Peyer's patch (tissue), 4 donors: Measurements from ENCODE around the gene SEC14L3.

ENCODE experiments used
- POLR2A ChIP-seq, 2 donors: fragments of 450-650 bp; IDR thresholded peaks; one replicate each; pipeline ENCODE4 v1.5.1; 2017; ENCODE audit warnings: antibody characterized with exemption in 2 of 2, mild to moderate bottlenecking in 2 of 2, moderate library complexity in 2 of 2
- TF ChIP-seq, protein P1 (sequence below), 6 experiments: fragments of 450-650 bp in 4 of 6; fragments of 200-600 bp in 2 of 6; sonication (generic) in 1 of 6; IDR thresholded peaks; one replicate each; pipeline ENCODE4 v1.5.1; 2017 to 2019; ENCODE audit warnings: antibody characterized with exemption in 6 of 6, mild to moderate bottlenecking in 3 of 6, moderate library complexity in 1 of 6

DNA sequence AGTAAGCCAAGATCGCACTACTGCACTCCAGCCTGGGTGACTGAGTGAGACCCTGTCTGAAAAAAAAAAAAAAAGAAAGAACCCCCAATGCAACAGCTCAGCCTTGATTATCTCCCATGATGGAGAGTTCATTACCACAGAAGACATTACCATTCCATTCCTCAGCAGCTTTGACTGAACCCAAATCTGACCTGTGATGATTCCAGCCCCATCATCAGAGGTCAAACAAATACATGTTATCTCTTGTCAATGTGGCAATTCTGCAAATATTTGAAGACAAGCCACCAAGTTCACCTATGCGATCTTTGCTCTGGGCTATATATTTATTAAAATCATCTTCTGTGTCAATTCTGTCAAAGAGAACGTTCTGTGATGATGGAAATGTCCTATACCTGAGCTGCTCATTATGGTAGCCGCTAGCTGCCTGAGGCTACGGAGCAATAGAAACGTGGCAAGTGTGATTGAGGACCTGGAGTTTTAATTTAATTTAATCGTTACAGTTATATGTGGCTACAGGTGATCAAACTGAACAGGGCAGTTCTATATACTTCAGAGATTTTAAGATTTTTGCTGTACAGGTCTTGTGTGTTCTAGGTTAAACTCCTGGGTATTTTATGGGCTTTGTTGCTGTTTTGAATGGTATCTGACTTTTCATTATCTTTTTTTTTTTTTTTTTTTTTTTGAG lies 25.8 kb upstream of the SEC14L3 start:
- TF ChIP-seq, protein P1, sequence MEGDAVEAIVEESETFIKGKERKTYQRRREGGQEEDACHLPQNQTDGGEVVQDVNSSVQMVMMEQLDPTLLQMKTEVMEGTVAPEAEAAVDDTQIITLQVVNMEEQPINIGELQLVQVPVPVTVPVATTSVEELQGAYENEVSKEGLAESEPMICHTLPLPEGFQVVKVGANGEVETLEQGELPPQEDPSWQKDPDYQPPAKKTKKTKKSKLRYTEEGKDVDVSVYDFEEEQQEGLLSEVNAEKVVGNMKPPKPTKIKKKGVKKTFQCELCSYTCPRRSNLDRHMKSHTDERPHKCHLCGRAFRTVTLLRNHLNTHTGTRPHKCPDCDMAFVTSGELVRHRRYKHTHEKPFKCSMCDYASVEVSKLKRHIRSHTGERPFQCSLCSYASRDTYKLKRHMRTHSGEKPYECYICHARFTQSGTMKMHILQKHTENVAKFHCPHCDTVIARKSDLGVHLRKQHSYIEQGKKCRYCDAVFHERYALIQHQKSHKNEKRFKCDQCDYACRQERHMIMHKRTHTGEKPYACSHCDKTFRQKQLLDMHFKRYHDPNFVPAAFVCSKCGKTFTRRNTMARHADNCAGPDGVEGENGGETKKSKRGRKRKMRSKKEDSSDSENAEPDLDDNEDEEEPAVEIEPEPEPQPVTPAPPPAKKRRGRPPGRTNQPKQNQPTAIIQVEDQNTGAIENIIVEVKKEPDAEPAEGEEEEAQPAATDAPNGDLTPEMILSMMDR (IDR thresholded peaks at IDR 0.05) = no peak
- no peak for TF ChIP-seq POLR2A (IDR thresholded peaks at IDR 0.05)
